AG04450 (cell line): ENCODE measurements around the gene ZNF471. TPM values are rescaled to one million over a fixed set of nuclear protein-coding genes. Genes with fewer than 3 reads are reported as not detected.
A peak's percentile ranks its signal among the peaks of the same experiment; 100 is the strongest.

ENCODE experiments used
- CTCF ChIA-PET: fragments of 300-600, 350-600 bp; formaldehyde crosslinking; extraction: SDS; loops from one replicate; lab custom pipeline; 2022; ENCODE audit warnings: antibody characterized with exemption, inconsistent platforms; lab: Charles Lee
- POLR2A ChIA-PET: fragments of 350-600 bp; formaldehyde crosslinking; extraction: SDS; loops from one replicate; lab custom pipeline; 2021; ENCODE audit warnings: antibody characterized with exemption, inconsistent platforms; lab: Yijun Ruan, JAX
- DNase-seq: peaks from one replicate; pipeline ENCODE4 v3.0.0-alpha.2; 2011; ENCODE audit warnings: low read depth, low spot score
- H3K27ac ChIP-seq: one replicate; pipeline ENCODE4 v1.5.1; 2012; ENCODE audit warnings: low read depth, low read length, control low read depth
- H3K27me3 ChIP-seq: one replicate; pipeline ENCODE4 v1.6.0; 2012; ENCODE audit warnings: low read length; ENCODE audit not compliant: control insufficient read depth, insufficient read depth
- H3K4me3 ChIP-seq: 2 replicates; pipeline ENCODE4 v1.5.1; 2011; ENCODE audit warnings: mild to moderate bottlenecking, low read depth, low read length, control low read depth
- H3K9me3 ChIP-seq: 2 replicates; pipeline ENCODE4 v1.5.1; 2012; ENCODE audit warnings: low read length; ENCODE audit not compliant: control insufficient read depth, insufficient read depth
- CTCF ChIP-seq: IDR thresholded peaks from 2 replicates; pipeline ENCODE4 v1.5.1; 2011; ENCODE audit warnings: low read depth, low read length, control low read depth, inconsistent platforms
- polyA plus RNA-seq: library from polyadenylated mRNA; depleted of rRNA; stranded (reverse); fragments of >200 nt; gene quantifications from 2 replicates; pipeline ENCODE4 v1.2.3, GENCODE V29; 2011

Gene ZNF471
- polyA plus RNA-seq, 1 experiment, result 5.6 TPM

- no peak overlapping the region for H3K27ac ChIP-seq
- no peak for TF ChIP-seq CTCF
- H3K27me3 ChIP-seq, result no peaks in the 10 kb centered on the region
- ChIA-PET CTCF (interaction anchor here (1.0 kb wide), 1 partner anchor 8 kb away, joined by 3 read pairs; no protein-coding TSS in a partner anchor), POLR2A (no interaction called here)
- DNase-seq, result no peak
- peaks cover 59% of the 10 kb centered on the region for H3K9me3 ChIP-seq
- peak overlapping the region; percentile 83; the same call in 1 of the 2 replicates for H3K4me3 ChIP-seq
Measured at GRCh38 chr19:56537442-56537841, 29.8 kb downstream of the ZNF471 start.

GRCh38 chr19:56538254-56538760, 30.7 kb downstream of the ZNF471 start:
- Histone ChIP-seq H3K4me3 (peak overlapping the region; percentile 83), H3K9me3 (peaks cover 60% of the 10 kb centered on the region), H3K27me3 (no peaks in the 10 kb centered on the region), H3K27ac (peak overlapping the region; percentile 88)
- POLR2A ChIA-PET, result interaction anchor here (0.7 kb wide), 2 partner anchors 57 to 135 kb away, joined by 3 to 8 read pairs; partner anchors contain the start of gene ZNF71
- DNase-seq, result peak; percentile 66
- no peak for TF ChIP-seq CTCF
- CTCF ChIA-PET, result interaction anchor here (1.0 kb wide), 1 partner anchor 9 kb away, joined by 3 read pairs; no protein-coding TSS in a partner anchor

GRCh38 chr19:56538761-56539263, 31.2 kb downstream of the ZNF471 start, which contains the start of gene ZFP28:
ZFP28 (plus strand) TSS chr19:56538948; CDS start chr19:56539019, 71 bp downstream.
- POLR2A ChIA-PET, result interaction anchor here (0.7 kb wide), 2 partner anchors 57 to 135 kb away, joined by 3 to 8 read pairs; partner anchors contain the start of gene ZNF71
- TF ChIP-seq CTCF, result no peak
- no peak for DNase-seq
- peak within 1 kb of the TSS; percentile 88 for H3K27ac ChIP-seq
- peak within 1 kb of the TSS; percentile 83 for H3K4me3 ChIP-seq
- peaks cover 55% of the 10 kb centered on the region for H3K9me3 ChIP-seq
- no peaks in the 10 kb centered on the region for H3K27me3 ChIP-seq
- CTCF ChIA-PET, result no interaction called here

- DNase-seq, result no peak
- TF ChIP-seq CTCF, result no peak
- CTCF ChIA-PET, result no interaction called here
- H3K27me3 ChIP-seq, result no peaks in the 10 kb centered on the region
- POLR2A ChIA-PET, result no interaction called here
- peaks cover 49% of the 10 kb centered on the region for H3K9me3 ChIP-seq
- H3K4me3 ChIP-seq, result no peak overlapping the region
- no peak overlapping the region for H3K27ac ChIP-seq
Measured at GRCh38 chr19:56543776-56544175, 36.1 kb downstream of the ZNF471 start.

GRCh38 chr19:56547535-56547934, 39.9 kb downstream of the ZNF471 start:
- Histone ChIP-seq H3K27me3 (no peaks in the 10 kb centered on the region), H3K27ac (no peak overlapping the region), H3K9me3 (peaks cover 41% of the 10 kb centered on the region), H3K4me3 (no peak overlapping the region)
- no peak for DNase-seq
- ChIA-PET POLR2A (no interaction called here), CTCF (no interaction called here)
- 0 out of 2 replicates have a peak, but pooled peaks have one; percentile 10 for TF ChIP-seq CTCF
